ENCODE measurements around the gene TK1.

Gene TK1

DNA sequence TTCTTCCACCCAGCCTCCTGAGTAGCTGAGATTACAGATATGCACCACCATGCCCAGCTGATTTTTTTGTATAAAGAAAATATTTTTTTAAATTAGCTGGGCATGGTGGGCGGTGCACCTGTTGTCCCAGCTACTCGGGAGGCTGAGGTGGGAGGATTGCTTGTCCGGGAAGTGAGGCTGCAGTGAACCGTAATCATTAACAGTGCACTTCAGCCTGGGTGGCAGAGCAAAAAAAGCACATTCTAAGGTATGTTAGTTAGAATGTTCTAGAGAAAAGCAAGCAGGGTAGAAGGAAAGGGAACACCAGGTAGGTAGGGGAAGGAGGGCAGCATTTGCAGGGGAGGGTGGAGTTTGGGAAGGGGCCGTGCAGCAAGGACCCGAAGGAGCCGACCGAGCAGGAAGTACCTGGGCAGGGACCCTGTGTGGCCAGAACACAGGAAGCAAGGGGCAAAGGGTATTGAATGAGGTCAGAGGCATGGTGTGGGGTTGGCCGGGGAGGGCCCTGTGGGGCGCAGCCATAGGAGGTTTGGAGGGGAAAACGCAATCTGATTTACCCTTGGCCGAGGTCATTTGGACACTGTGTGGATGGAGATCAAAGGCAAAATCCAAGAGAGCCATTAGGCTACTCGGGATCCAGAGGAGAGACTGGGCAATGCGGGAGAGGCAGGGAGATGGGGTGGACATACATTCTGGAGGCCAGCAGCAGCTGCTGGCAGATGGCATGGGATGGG lies 38.4 kb downstream of the TK1 start:
- TF ChIP-seq, protein P1, sequence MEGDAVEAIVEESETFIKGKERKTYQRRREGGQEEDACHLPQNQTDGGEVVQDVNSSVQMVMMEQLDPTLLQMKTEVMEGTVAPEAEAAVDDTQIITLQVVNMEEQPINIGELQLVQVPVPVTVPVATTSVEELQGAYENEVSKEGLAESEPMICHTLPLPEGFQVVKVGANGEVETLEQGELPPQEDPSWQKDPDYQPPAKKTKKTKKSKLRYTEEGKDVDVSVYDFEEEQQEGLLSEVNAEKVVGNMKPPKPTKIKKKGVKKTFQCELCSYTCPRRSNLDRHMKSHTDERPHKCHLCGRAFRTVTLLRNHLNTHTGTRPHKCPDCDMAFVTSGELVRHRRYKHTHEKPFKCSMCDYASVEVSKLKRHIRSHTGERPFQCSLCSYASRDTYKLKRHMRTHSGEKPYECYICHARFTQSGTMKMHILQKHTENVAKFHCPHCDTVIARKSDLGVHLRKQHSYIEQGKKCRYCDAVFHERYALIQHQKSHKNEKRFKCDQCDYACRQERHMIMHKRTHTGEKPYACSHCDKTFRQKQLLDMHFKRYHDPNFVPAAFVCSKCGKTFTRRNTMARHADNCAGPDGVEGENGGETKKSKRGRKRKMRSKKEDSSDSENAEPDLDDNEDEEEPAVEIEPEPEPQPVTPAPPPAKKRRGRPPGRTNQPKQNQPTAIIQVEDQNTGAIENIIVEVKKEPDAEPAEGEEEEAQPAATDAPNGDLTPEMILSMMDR (IDR thresholded peaks at IDR 0.05; ENCODE audit: low read depth, low read length) = no peak
- no peak overlapping the region for H3K4me3 ChIP-seq (replicated peaks in 1 of 2; ENCODE audit: low read depth in 2 of 2, low read length in 2 of 2)
- DNase-seq (ENCODE audit: low read depth in 2 of 2) = no peak

DNA sequence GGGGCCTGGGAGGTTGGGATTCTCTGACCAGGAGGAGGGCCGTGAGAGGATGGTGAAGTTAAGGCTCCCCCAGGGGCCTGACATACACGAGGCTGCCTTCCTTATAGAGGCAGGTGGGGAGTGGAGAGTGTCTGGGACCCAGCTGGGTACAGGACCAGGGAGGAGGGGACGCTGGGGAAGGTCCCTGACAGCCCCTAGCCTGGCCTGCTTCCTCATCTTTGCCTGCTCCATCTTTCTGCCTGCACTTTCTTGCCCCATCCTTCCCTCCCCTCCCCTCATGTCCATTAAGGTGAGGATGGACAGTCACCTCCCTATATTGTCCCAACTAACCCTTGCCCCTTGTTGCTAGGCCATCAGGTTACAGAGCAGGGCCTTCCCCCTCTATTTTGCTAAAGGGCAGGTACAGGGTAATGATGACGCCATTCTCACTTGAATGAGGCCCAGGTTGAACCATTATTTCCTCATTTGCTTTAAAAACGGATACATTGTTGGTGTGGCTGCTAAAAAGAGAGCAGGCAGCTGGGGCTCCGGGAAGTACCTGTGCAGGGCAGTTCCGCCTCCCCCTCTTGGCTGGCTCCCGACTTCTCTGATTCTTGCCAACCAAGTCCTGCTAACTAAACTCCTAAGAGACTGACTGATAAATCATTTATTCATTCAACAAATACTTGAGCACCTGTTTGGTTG lies 39.4 kb downstream of the TK1 start:
- no peak for DNase-seq (ENCODE audit: low read depth in 2 of 2)
- no peak overlapping the region for H3K4me3 ChIP-seq (replicated peaks in 1 of 2; ENCODE audit: low read depth in 2 of 2, low read length in 2 of 2)
- TF ChIP-seq, protein P1 (IDR thresholded peaks at IDR 0.05; ENCODE audit: low read depth, low read length) = no peak

DNA sequence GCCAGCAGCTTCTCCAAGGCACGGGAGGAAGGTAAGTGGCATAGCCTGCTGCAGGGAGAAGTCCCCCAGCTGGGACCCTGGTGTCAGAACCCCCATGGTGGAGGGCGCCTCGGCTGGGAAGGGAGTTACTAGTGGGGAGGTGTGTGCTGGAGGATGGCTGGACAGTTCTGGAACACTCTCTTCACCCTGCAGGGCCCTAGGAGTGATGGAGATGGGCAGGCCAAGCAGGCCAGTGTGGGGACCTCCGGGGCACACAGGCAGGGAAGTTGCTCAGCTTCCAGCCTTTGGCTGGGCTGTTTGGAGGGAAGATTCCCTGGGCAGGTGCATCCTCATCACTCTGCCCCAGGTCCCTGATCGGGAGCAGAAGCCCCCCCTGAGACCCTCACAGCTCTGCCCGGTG lies 40.0 kb downstream of the TK1 start:
- H3K4me3 ChIP-seq (replicated peaks in 1 of 2; ENCODE audit: low read depth in 2 of 2, low read length in 2 of 2) = no peak overlapping the region
- TF ChIP-seq, protein P1 (IDR thresholded peaks at IDR 0.05; ENCODE audit: low read depth, low read length) = no peak
- DNase-seq (ENCODE audit: low read depth in 2 of 2) = no peak

DNA sequence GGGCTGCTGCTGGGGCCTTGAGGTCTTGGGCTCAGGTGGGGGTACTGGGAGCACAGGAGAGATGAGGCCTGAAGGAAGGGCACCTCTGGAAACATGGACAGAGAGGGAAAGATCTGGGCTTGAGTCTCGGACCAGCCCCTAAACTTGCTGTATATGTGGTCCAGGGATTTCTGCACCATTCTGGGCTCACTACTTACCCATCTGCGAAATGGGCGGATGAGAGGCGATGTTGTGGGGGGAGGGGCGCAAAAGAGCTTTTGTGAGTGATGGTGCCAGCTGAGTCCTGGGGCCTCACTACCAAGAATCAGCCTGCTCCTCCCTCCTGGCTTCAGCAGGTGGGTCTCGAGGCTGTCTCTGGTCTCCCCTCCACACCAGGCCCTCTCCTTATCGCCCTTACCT lies 40.4 kb downstream of the TK1 start:
- TF ChIP-seq, protein P1 (IDR thresholded peaks at IDR 0.05; ENCODE audit: low read depth, low read length) = no peak

DNA sequence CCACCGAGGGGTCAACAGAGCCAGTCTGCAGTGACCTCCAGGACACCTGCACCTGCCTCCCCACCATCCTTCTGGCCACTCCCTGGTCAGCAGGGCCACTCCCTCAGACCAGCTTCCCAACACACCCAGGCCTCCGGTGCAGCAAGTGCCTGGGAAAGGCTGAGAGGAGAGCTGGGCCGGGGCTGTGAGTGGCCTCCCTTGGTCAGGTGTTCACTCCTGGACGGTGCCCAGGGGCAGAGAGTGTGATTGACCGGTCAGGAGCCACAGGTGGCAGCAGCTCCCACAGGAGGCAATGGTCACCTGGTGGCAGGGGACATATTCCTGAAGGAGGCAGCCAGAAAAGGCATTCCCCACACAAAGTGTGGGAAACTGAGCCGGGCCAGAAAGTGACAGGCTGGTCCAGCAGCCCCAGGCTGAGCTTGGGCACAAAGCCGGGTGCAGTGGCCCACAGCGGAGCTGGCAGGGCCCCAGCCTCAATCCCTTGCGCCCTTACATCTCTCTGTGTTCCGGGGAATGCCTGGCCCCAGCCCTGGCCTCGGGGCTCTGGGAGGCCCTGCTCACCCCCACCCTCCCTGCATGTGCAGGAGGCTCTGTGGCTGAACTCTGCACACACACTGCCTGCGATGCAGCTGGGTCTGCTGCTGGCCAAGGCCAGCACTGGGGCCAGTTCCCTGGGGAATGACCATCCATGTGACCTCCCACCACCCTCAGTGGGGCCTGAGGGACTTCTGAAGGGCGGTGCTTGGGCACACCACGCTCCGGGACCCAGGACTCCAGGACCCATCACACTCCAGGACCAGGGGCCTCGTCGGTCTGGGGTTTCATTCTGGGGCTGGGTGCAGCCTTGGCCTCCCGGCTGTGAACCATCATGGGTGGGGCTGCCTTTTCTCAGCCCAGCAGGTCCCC lies 41.9 kb downstream of the TK1 start:
- H3K4me3 ChIP-seq (replicated peaks in 1 of 2; ENCODE audit: low read depth in 2 of 2, low read length in 2 of 2) = no peak overlapping the region
- DNase-seq (ENCODE audit: low read depth in 2 of 2) = no peak
- TF ChIP-seq, protein P1 (IDR thresholded peaks at IDR 0.05; ENCODE audit: low read depth, low read length) = no peak

More for the DNA sequence above, 40.4 kb downstream of the TK1 start:
- H3K4me3 ChIP-seq (replicated peaks in 1 of 2; ENCODE audit: low read depth in 2 of 2, low read length in 2 of 2) = no peak overlapping the region
- no peak for DNase-seq (ENCODE audit: low read depth in 2 of 2)

DNA sequence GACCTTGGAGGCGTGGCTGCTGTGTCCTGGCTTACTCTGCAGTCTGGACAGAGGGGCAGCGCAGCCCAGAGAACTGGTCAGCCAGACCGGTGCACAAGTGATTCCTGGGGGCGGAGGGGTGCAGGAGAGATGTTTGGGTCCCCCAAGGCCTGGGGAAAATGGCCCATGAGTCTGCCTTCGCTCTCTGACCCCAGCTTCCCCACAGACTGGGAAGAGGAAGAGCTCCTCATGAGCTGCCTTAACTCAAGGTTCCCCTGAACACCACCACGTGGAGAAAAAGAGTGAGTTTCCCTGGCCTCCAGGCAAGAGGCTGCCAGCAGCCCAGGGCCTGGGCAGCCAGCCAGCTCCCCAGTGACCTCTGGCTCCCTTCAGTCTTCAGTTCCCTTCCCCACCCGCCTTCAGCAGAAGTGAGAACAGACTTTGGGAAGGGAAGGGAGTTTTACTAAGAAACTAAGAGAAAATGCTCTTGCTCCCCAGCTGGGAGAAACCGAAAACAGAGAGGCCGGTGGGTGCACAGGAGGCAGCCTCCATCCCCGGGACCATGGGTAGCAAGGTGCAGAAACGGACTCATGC lies 42.6 kb downstream of the TK1 start:
- peak; percentile 76 to 97 for DNase-seq (ENCODE audit: low read depth in 2 of 2)
- H3K4me3 ChIP-seq (replicated peaks in 1 of 2; ENCODE audit: low read depth in 2 of 2, low read length in 2 of 2) = no peak overlapping the region
- TF ChIP-seq, protein P1 (IDR thresholded peaks at IDR 0.05; ENCODE audit: low read depth, low read length) = no peak
